ENCODE results near the gene MYCT1. TPM values are rescaled to one million over a fixed set of nuclear protein-coding genes. Genes with fewer than 3 reads are reported as not detected.
A peak's percentile ranks its signal among the peaks of the same experiment; 100 is the strongest.
"Not testable (repeated sequence)": the region's sequence is repeated elsewhere in the genome, so short reads cannot be mapped to it uniquely, and the experiment has no call there.

Gene MYCT1
- total RNA-seq (2014; rRNA removed; shearing (Covaris generic)): 0.14 TPM in 1 of 2 replicates, not detected in the other
- polyA plus RNA-seq (2014; cell fraction: nucleus; rRNA removed): not detected in 2 replicates

GRCh38 chr6:152697634-152698033 is at the start of gene MYCT1:
Gene MYCT1 (plus strand): TSS chr6:152697897. CDS start chr6:152697903, 6 bp downstream.
- no peak for DNase-seq (ENCODE audit: extremely low read depth, low read depth)

- no peak for DNase-seq (ENCODE audit: extremely low read depth, low read depth)
Measured at GRCh38 chr6:152648105-152648504, 49.6 kb upstream of the MYCT1 start.

- DNase-seq (ENCODE audit: extremely low read depth, low read depth): no peak
Measured at GRCh38 chr6:152651986-152652385, 45.7 kb upstream of the MYCT1 start.

GRCh38 chr6:152661776-152662175 is 35.9 kb upstream of the MYCT1 start:
- DNase-seq (ENCODE audit: extremely low read depth, low read depth): no peak

- DNase-seq (ENCODE audit: extremely low read depth, low read depth): peak; percentile 7
Measured at GRCh38 chr6:152669895-152670294, 27.8 kb upstream of the MYCT1 start.

GRCh38 chr6:152671171-152671570 is 26.5 kb upstream of the MYCT1 start:
- no peak for DNase-seq (ENCODE audit: extremely low read depth, low read depth)

- no peak for DNase-seq (ENCODE audit: extremely low read depth, low read depth)
Measured at GRCh38 chr6:152673236-152673635, 24.5 kb upstream of the MYCT1 start.

GRCh38 chr6:152680151-152680550 is 17.5 kb upstream of the MYCT1 start:
- DNase-seq (ENCODE audit: extremely low read depth, low read depth): no peak

- DNase-seq (ENCODE audit: extremely low read depth, low read depth): no peak
Measured at GRCh38 chr6:152680879-152681517, 16.7 kb upstream of the MYCT1 start.

GRCh38 chr6:152682141-152682540 is 15.6 kb upstream of the MYCT1 start:
- no peak for DNase-seq (ENCODE audit: extremely low read depth, low read depth)

- DNase-seq (ENCODE audit: extremely low read depth, low read depth): not testable (repeated sequence)
Measured at GRCh38 chr6:152682935-152683334, 14.8 kb upstream of the MYCT1 start.

- no peak for DNase-seq (ENCODE audit: extremely low read depth, low read depth)
Measured at GRCh38 chr6:152685819-152686218, 11.9 kb upstream of the MYCT1 start.

GRCh38 chr6:152695372-152696045 is 2.2 kb upstream of the MYCT1 start:
- no peak for DNase-seq (ENCODE audit: extremely low read depth, low read depth)

- DNase-seq (ENCODE audit: extremely low read depth, low read depth): no peak
Measured at GRCh38 chr6:152696522-152696921, 1.2 kb upstream of the MYCT1 start.

GRCh38 chr6:152698692-152699091 is 995 bp downstream of the MYCT1 start:
- DNase-seq (ENCODE audit: extremely low read depth, low read depth): no peak

- no peak for DNase-seq (ENCODE audit: extremely low read depth, low read depth)
Measured at GRCh38 chr6:152700427-152700826, 2.7 kb downstream of the MYCT1 start.

GRCh38 chr6:152701081-152701862 is 3.6 kb downstream of the MYCT1 start:
- DNase-seq (ENCODE audit: extremely low read depth, low read depth): no peak

GRCh38 chr6:152701863-152702401 is 4.2 kb downstream of the MYCT1 start:
- DNase-seq (ENCODE audit: extremely low read depth, low read depth): no peak

GRCh38 chr6:152703750-152704149 is 6.1 kb downstream of the MYCT1 start:
- DNase-seq (ENCODE audit: extremely low read depth, low read depth): not testable (repeated sequence)

GRCh38 chr6:152705327-152705726 is 7.6 kb downstream of the MYCT1 start:
- no peak for DNase-seq (ENCODE audit: extremely low read depth, low read depth)

GRCh38 chr6:152716322-152716721 is 18.6 kb downstream of the MYCT1 start:
- no peak for DNase-seq (ENCODE audit: extremely low read depth, low read depth)
